Upper lobe of left lung (tissue), 4 donors: Measurements from ENCODE around the gene MINDY1.

Source experiments
- CTCF ChIP-seq, 6 experiments: fragments of 450-650 bp in 4 of 6; fragments of 200-600 bp in 2 of 6; sonication (generic) in 2 of 6; IDR thresholded peaks; one replicate each; pipeline ENCODE4 v1.5.1; 2016 to 2019; ENCODE audit warnings: antibody characterized with exemption in 6 of 6
- EP300 ChIP-seq, 4 donors: sonication (generic); formaldehyde crosslinking; IDR thresholded peaks; one replicate each; pipeline ENCODE4 v1.5.1; 2017; ENCODE audit warnings: antibody characterized with exemption in 4 of 4, control low read depth in 2 of 4
- POLR2A ChIP-seq, 4 donors: fragments of 450-650 bp; IDR thresholded peaks; one replicate each; pipeline ENCODE4 v1.5.1; 2016 to 2017; ENCODE audit warnings: antibody characterized with exemption in 4 of 4, mild to moderate bottlenecking in 2 of 4

DNA sequence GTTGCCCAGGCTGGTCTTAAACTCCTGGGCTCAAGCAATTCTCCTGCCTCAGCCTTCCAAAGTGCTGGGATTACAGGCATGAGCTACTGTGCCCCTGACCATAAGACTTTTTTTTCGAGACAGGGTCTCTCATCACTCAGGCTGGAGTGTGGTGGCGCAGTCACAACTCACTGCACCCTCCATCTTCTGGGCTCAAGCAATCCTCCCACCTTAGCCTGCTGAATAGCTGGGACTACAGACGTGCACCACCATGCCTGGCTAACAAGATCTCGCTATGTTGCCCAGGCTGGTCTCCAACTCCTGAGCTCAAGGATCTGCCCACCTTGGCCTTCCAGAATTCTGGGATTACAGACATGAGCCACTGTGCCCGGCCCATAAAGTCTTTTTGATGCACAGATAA is 42.8 kb upstream of the MINDY1 start:
- TF ChIP-seq EP300 (IDR thresholded peaks at IDR 0.05) = no peak
- no peak for TF ChIP-seq CTCF (IDR thresholded peaks at IDR 0.05)
- TF ChIP-seq POLR2A (IDR thresholded peaks at IDR 0.05) = no peak
